ENCODE results near the gene CLIP1. TPM values are rescaled to one million over a fixed set of nuclear protein-coding genes. Genes with fewer than 3 reads are reported as not detected.

The CLIP1 gene
- total and polyA plus RNA-seq, 2 of the 8 experiments (the other 6 are each of a cell fraction or from before 2014, with no cell fraction given), result 19.0 to 27.6 TPM

- peak overlapping the region; percentile 99; the same call in 1 of the 2 replicates for H2BK5ac ChIP-seq (ENCODE audit: low read depth, low read length)
- H2AFZ ChIP-seq (ENCODE audit: low read length), result peak overlapping the region; percentile 97
- H4K91ac ChIP-seq (replicated peaks; ENCODE audit: insufficient read length, low read length), result no peak overlapping the region
- H3K4me1 ChIP-seq (replicated peaks in 1 of 4; ENCODE audit: control insufficient read depth in 3 of 4, insufficient read depth in 4 of 4, low read length in 3 of 4), result no peaks in the 10 kb centered on the region; a peak in 2 of 7 replicates
- no peak overlapping the region for H3K18ac ChIP-seq (ENCODE audit: extremely low read depth, low read length)
- H3K4me3 ChIP-seq (ENCODE audit: extremely low read depth in 1 of 4, insufficient read depth in 2 of 4, low read depth in 3 of 4, low read length in 4 of 4), result peak overlapping the region; percentile 54 to 99 (median 94)
- H3K56ac ChIP-seq (replicated peaks; ENCODE audit: insufficient read length, low read depth, low read length), result no peak overlapping the region
- no peak overlapping the region for H3K23ac ChIP-seq (ENCODE audit: insufficient read length)
- TF ChIP-seq NRF1 (IDR thresholded peaks at IDR 0.05; ENCODE audit: low read depth, low read length), result no peak
- no peak for TF ChIP-seq E2F6 (IDR thresholded peaks at IDR 0.05)
- no peak for TF ChIP-seq JUND (IDR thresholded peaks at IDR 0.05; ENCODE audit: low read length)
- no peak for TF ChIP-seq SP4 (IDR thresholded peaks at IDR 0.05; ENCODE audit: low read length)
- TF ChIP-seq CTBP2 (IDR thresholded peaks at IDR 0.05; ENCODE audit: borderline replicate concordance, insufficient read depth, insufficient read length, low read length), result no peak
- no peak for TF ChIP-seq POLR2AphosphoS5 (IDR thresholded peaks at IDR 0.05; ENCODE audit: low read depth, low read length)
- TF ChIP-seq NANOG (IDR thresholded peaks at IDR 0.05; ENCODE audit: insufficient read depth, low read depth, low read length, poor library complexity, severe bottlenecking), result no peak
- CTCF ChIA-PET (ENCODE audit: partially characterized antibody), result no interaction called here
- H3K27me3 ChIP-seq (replicated peaks in 1 of 4; ENCODE audit: control insufficient read depth in 3 of 4, extremely low read depth in 1 of 4, insufficient read depth in 3 of 4, low read length in 3 of 4), result no peaks in the 10 kb centered on the region
- H3K23me2 ChIP-seq (ENCODE audit: low read depth, low read length), result peaks cover 2% of the 10 kb centered on the region; the same call in 1 of the 2 replicates
- H2BK20ac ChIP-seq (ENCODE audit: low read length), result no peak overlapping the region
- H3K9ac ChIP-seq (replicated peaks in 1 of 4; ENCODE audit: extremely low read depth in 1 of 4, low read depth in 3 of 4, low read length in 3 of 4), result peak overlapping the region; percentile 59 to 97 (median 88)
- H4K8ac ChIP-seq (ENCODE audit: extremely low read depth, insufficient read depth, low read length), result no peak overlapping the region
- no peak overlapping the region for H2AK5ac ChIP-seq (ENCODE audit: low read depth, low read length)
- no peak for DNase-seq (ENCODE audit: low read depth in 1 of 2, low spot score in 2 of 2)
- WGBS, 2 experiments (ENCODE audit: extremely low coverage in 1 of 2, insufficient coverage in 1 of 2, insufficient read length in 1 of 2, insufficient replicate concordance in 2 of 2, low coverage in 1 of 2, low lambda C conversion rate in 2 of 2, missing lambda C conversion rate in 1 of 2), result 67% methylated on average over 1 of the region's 1 CpG; no CpG with 5 or more reads in 1 of the 2 experiments
- H2BK15ac ChIP-seq (ENCODE audit: low read length), result no peak overlapping the region
- no peaks in the 10 kb centered on the region for H4K20me1 ChIP-seq (replicated peaks in 1 of 2; ENCODE audit: control insufficient read depth in 1 of 2, insufficient read depth in 2 of 2, low read length in 2 of 2)
- H3K36me3 ChIP-seq (ENCODE audit: control insufficient read depth in 2 of 4, insufficient read depth in 4 of 4, low read length in 3 of 4), result peaks cover 0 to 13% (median 8%) of the 10 kb centered on the region in 4 experiments; a peak in 5 of 8 replicates
- H2BK120ac ChIP-seq (replicated peaks; ENCODE audit: low read depth, low read length), result no peak overlapping the region
- H4K5ac ChIP-seq (ENCODE audit: insufficient read length, low read depth, low read length), result no peak overlapping the region
- peaks cover 0 to 7% of the 10 kb centered on the region in 2 experiments; a peak in 1 of 4 replicates for H3K79me2 ChIP-seq (ENCODE audit: control insufficient read depth in 1 of 2, insufficient read depth in 2 of 2, low read length in 2 of 2)
- H3K4me2 ChIP-seq (ENCODE audit: insufficient read depth in 1 of 2, low read depth in 2 of 2, low read length in 2 of 2), result peak overlapping the region; percentile 74 to 98
- POLR2A ChIA-PET (ENCODE audit: partially characterized antibody), result interaction anchor here (1.1 kb wide), 1 partner anchor 8 kb away, joined by 6 read pairs; no protein-coding TSS in a partner anchor
- FAIRE-seq, result no peak
- H3K79me1 ChIP-seq (ENCODE audit: low read depth, low read length), result no peaks in the 10 kb centered on the region
- no peak overlapping the region for H3K4ac ChIP-seq (replicated peaks; ENCODE audit: insufficient read length, low read depth, low read length)
- no peak overlapping the region for H2BK12ac ChIP-seq (ENCODE audit: low read depth, low read length)
- no peaks in the 10 kb centered on the region for H3K9me3 ChIP-seq (ENCODE audit: insufficient read depth in 2 of 2, low read depth in 1 of 2, low read length in 1 of 2)
- H3K27ac ChIP-seq (ENCODE audit: low read depth, low read length), result no peak overlapping the region
- no peak overlapping the region for H3K14ac ChIP-seq (ENCODE audit: insufficient read length)
Measured at GRCh38 chr12:122265476-122265875, 157.0 kb downstream of the CLIP1 start.

All from H1 (cell line).